Measurements from ENCODE around the gene SCAF4. TPM values are rescaled to one million over a fixed set of nuclear protein-coding genes. Genes with fewer than 3 reads are reported as not detected.

SCAF4 gene
- total and polyA plus RNA-seq, 2 donors (not counting 3 experiments of a cell fraction or from before 2014, with no cell fraction given) = 12.2 to 41.2 TPM

DNA sequence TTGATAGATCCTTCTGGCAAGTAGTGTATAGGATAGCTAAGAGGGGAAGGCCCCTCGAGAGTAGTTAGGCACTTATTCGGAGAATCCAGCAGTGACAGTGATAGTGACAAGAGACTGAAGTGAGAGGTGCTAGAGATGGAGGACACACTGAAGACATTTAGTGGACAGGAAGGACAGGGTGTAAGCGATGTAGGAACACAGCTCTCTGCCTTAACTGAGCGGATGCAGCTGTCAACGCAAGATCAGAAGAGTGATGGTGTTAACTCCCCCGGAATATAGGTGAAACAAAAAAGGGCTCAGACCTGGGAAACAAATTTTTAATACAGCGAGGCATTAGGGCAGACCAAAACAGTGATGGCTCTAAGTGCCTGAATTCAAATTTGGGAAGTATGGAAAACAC, 56.6 kb downstream of the SCAF4 start:
- no peak overlapping the region for H2AFZ ChIP-seq (ENCODE audit: low read depth, low read length)
- no TSS peak for BruUV-seq (replicated peaks)
- no peaks in the 10 kb centered on the region for H4K20me1 ChIP-seq (replicated peaks; ENCODE audit: control insufficient read depth, extremely low read depth, insufficient read depth, low read length)
- no peak for DNase-seq (ENCODE audit: low read depth, low spot score)
- POLR2A ChIA-PET = no interaction called here
- TF ChIP-seq MYC (IDR thresholded peaks at IDR 0.05; ENCODE audit: low read depth, low read length) = no peak
- TF ChIP-seq, protein P1, sequence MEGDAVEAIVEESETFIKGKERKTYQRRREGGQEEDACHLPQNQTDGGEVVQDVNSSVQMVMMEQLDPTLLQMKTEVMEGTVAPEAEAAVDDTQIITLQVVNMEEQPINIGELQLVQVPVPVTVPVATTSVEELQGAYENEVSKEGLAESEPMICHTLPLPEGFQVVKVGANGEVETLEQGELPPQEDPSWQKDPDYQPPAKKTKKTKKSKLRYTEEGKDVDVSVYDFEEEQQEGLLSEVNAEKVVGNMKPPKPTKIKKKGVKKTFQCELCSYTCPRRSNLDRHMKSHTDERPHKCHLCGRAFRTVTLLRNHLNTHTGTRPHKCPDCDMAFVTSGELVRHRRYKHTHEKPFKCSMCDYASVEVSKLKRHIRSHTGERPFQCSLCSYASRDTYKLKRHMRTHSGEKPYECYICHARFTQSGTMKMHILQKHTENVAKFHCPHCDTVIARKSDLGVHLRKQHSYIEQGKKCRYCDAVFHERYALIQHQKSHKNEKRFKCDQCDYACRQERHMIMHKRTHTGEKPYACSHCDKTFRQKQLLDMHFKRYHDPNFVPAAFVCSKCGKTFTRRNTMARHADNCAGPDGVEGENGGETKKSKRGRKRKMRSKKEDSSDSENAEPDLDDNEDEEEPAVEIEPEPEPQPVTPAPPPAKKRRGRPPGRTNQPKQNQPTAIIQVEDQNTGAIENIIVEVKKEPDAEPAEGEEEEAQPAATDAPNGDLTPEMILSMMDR (IDR thresholded peaks at IDR 0.05; ENCODE audit: extremely low read depth in 1 of 2, insufficient read depth in 1 of 2, low read depth in 1 of 2, low read length in 2 of 2) = no peak
- TF ChIP-seq GATA2 (IDR thresholded peaks at IDR 0.05; ENCODE audit: insufficient read depth, insufficient read length, low read depth, low read length) = no peak
- TF ChIP-seq, protein P2, sequence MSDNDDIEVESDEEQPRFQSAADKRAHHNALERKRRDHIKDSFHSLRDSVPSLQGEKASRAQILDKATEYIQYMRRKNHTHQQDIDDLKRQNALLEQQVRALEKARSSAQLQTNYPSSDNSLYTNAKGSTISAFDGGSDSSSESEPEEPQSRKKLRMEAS (IDR thresholded peaks at IDR 0.05; ENCODE audit: insufficient read depth, insufficient read length) = no peak
- no peak for TF ChIP-seq POLR2A (IDR thresholded peaks at IDR 0.05; ENCODE audit: low read depth, low read length)
- TF ChIP-seq POLR2AphosphoS5 (IDR thresholded peaks at IDR 0.05; ENCODE audit: insufficient read depth, low read depth, low read length) = no peak
- H3K4me1 ChIP-seq (ENCODE audit: control insufficient read depth, extremely low read depth, insufficient read depth, low read length) = no peaks in the 10 kb centered on the region
- no peaks in the 10 kb centered on the region for H3K9me3 ChIP-seq (replicated peaks; ENCODE audit: control insufficient read depth, insufficient read depth, low read length)
- no peaks in the 10 kb centered on the region for H3K9me1 ChIP-seq (replicated peaks; ENCODE audit: control insufficient read depth, extremely low read depth, insufficient read depth, low read length)
- dilution Hi-C loops (cut with MboI; ENCODE audit: extremely low pct_ligation_motif_present, low sequenced_read_pairs) (no loop called here), intact Hi-C loops (cut with micrococcal nuclease) (no loop called here)
- no peak overlapping the region for H3K9ac ChIP-seq (replicated peaks; ENCODE audit: extremely low read depth, insufficient read depth, low read length)
- H3K27ac ChIP-seq (ENCODE audit: insufficient read depth, low read depth, low read length) = no peak overlapping the region
- H3K36me3 ChIP-seq (ENCODE audit: control insufficient read depth in 2 of 2, extremely low read depth in 1 of 2, insufficient read depth in 2 of 2, low read length in 2 of 2) = peaks cover 3% of the 10 kb centered on the region in 2 experiments
- H3K79me2 ChIP-seq (ENCODE audit: control insufficient read depth, insufficient read depth, low read length) = no peaks in the 10 kb centered on the region
- no peaks in the 10 kb centered on the region for H3K27me3 ChIP-seq (ENCODE audit: control insufficient read depth in 2 of 2, insufficient read depth in 2 of 2, low read length in 2 of 2)
- CTCF ChIA-PET = interaction anchor here (1.3 kb wide), 1 partner anchor 36 kb away, joined by 3 read pairs; no protein-coding TSS in a partner anchor
- no peak for FAIRE-seq
- no peak overlapping the region for H3K4me3 ChIP-seq (replicated peaks in 1 of 3; ENCODE audit: insufficient read depth in 1 of 3, low read depth in 1 of 3, low read length in 3 of 3)
- H3K4me2 ChIP-seq (ENCODE audit: insufficient read depth, low read length) = no peak overlapping the region

Data from endothelial cell of umbilical vein (primary cell).